ENCODE measurements around the gene GNG14.

DNA sequence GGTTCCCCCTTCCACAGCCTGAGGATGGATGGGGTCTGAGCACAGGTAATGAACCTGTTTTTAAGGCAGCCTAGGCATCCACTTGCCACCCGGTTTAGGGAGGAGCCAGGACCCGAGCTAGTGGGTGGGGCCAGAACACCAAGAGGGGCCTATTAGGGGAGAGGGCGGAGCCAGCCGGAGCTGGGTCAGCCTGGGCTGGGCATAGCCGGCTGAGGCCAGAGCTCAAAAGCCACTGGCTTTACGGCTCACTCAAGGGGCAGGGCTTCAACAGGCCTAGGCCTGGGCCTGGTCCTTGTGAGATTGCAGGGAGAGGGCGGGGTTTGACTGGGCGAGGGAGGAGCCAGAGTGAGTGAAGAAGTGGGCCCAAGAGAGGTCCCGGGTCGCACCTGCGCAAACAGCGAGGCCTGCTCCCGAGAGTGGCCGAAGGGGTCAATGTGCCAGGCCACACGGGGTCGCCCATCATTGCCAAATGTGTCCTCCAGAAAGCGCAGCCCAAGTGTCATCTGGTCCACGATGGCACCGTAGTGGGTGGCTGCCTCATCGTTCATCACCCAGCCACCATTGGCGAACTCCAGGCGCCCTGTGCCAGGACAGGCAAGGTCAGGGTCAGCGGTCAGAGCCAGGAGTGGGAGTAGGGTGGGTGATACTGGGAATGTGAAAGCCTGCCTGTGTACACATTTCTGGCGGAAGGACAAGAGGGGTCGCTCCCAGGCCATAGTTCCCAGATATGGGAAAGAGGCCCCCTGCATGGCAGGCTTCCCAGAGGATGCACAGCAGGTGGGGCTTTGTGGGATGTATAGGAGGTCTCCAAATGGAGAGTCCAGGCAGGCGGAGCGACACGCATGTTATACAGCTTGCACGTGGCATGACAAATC is 23.2 kb upstream of the GNG14 start:
- TF ChIP-seq POLR2A (IDR thresholded peaks at IDR 0.05): no peak
- TF ChIP-seq, protein P1, sequence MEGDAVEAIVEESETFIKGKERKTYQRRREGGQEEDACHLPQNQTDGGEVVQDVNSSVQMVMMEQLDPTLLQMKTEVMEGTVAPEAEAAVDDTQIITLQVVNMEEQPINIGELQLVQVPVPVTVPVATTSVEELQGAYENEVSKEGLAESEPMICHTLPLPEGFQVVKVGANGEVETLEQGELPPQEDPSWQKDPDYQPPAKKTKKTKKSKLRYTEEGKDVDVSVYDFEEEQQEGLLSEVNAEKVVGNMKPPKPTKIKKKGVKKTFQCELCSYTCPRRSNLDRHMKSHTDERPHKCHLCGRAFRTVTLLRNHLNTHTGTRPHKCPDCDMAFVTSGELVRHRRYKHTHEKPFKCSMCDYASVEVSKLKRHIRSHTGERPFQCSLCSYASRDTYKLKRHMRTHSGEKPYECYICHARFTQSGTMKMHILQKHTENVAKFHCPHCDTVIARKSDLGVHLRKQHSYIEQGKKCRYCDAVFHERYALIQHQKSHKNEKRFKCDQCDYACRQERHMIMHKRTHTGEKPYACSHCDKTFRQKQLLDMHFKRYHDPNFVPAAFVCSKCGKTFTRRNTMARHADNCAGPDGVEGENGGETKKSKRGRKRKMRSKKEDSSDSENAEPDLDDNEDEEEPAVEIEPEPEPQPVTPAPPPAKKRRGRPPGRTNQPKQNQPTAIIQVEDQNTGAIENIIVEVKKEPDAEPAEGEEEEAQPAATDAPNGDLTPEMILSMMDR (IDR thresholded peaks at IDR 0.05): no peak

Measured in lower leg skin (tissue), 3 donors.